WTC11 (cell line): ENCODE measurements around the gene BCL7A. TPM values are rescaled to one million over a fixed set of nuclear protein-coding genes. Genes with fewer than 3 reads are reported as not detected.
A peak's percentile ranks its signal among the peaks of the same experiment; 100 is the strongest.

ENCODE experiments used
- ATAC-seq: fragments of 200-7000 bp; cut with Tn5 transposase; 2 replicates; pipeline ENCODE4 v1.10.0; 2021; ENCODE audit warnings: mild to moderate bottlenecking, moderate library complexity
- CTCF ChIA-PET: fragments of 300-600 bp; sonication (Branson Sonifier 250); formaldehyde crosslinking; loops from one replicate; lab custom pipeline; 2021; ENCODE audit warnings: antibody characterized with exemption; lab: Charles Lee
- POLR2A ChIA-PET: fragments of 350-600 bp; sonication (Branson Sonifier 250); formaldehyde crosslinking; loops from one replicate; lab custom pipeline; 2021; ENCODE audit warnings: antibody characterized with exemption; lab: Charles Lee
- DNase-seq: peaks from one replicate; pipeline ENCODE4 v3.0.0; 2021; ENCODE audit warnings: low spot score
- H3K27ac Mint-ChIP-seq: 2 replicates; pipeline ENCODE4 v1.8.0; 2021; ENCODE audit warnings: mixed read lengths
- H3K27me3 Mint-ChIP-seq: 2 replicates; pipeline ENCODE4 v1.8.0; 2021; ENCODE audit warnings: low read depth, mild to moderate bottlenecking, moderate library complexity, mixed read lengths
- H3K36me3 Mint-ChIP-seq: 2 replicates; pipeline ENCODE4 v1.8.0; 2021; ENCODE audit warnings: mixed read lengths
- H3K4me1 Mint-ChIP-seq: 2 replicates; pipeline ENCODE4 v1.8.0; 2022; ENCODE audit warnings: mixed read lengths
- H3K4me3 Mint-ChIP-seq: 2 replicates; pipeline ENCODE4 v1.8.0; 2021; ENCODE audit warnings: mild to moderate bottlenecking, moderate library complexity, mixed read lengths
- H3K9me3 Mint-ChIP-seq: 2 replicates; pipeline ENCODE4 v1.8.0; 2021; ENCODE audit warnings: mixed read lengths
- GABPB1 ChIP-seq: sonication (generic); formaldehyde crosslinking; IDR thresholded peaks from 2 replicates; pipeline ENCODE4 v1.8.1; 2023; ENCODE audit warnings: mild to moderate bottlenecking, missing genetic modification reagents
- GRHL2 ChIP-seq: fragments of 250-450 bp; sonication (Bioruptor Pico); IDR thresholded peaks from 2 replicates; pipeline ENCODE4 v1.8.0; 2022; ENCODE audit warnings: mild to moderate bottlenecking, moderate library complexity; ENCODE audit not compliant: insufficient replicate concordance, severe bottlenecking
- IRF2 ChIP-seq: sonication (generic); formaldehyde crosslinking; IDR thresholded peaks from 2 replicates; pipeline ENCODE4 v1.8.0; 2022; ENCODE audit warnings: low read depth, missing genetic modification reagents, borderline replicate concordance
- KAT7 ChIP-seq: sonication (generic); formaldehyde crosslinking; IDR thresholded peaks from 2 replicates; pipeline ENCODE4 v1.8.1; 2023; ENCODE audit warnings: missing genetic modification reagents, mild to moderate bottlenecking, borderline replicate concordance
- MYBL2 ChIP-seq: sonication (generic); formaldehyde crosslinking; IDR thresholded peaks from 2 replicates; pipeline ENCODE4 v1.8.1; 2023; ENCODE audit warnings: mild to moderate bottlenecking, moderate library complexity, missing genetic modification reagents
- NR2C2 ChIP-seq: sonication (generic); formaldehyde crosslinking; IDR thresholded peaks from 2 replicates; pipeline ENCODE4 v1.8.0; 2022; ENCODE audit warnings: mild to moderate bottlenecking, missing genetic modification reagents
- RORB ChIP-seq: fragments of 250-450 bp; sonication (Bioruptor Pico); IDR thresholded peaks from 2 replicates; pipeline ENCODE4 v1.9.0; 2021; ENCODE audit warnings: mild to moderate bottlenecking
- SMAD3 ChIP-seq: sonication (generic); formaldehyde crosslinking; IDR thresholded peaks from 2 replicates; pipeline ENCODE4 v1.8.0; 2022; ENCODE audit warnings: missing genetic modification reagents, mild to moderate bottlenecking, borderline replicate concordance
- SMAD4 ChIP-seq: sonication (generic); formaldehyde crosslinking; IDR thresholded peaks from 2 replicates; pipeline ENCODE4 v1.8.0; 2022; ENCODE audit warnings: mild to moderate bottlenecking, missing genetic modification reagents
- SOX15 ChIP-seq: fragments of 250-450 bp; sonication (Bioruptor Pico); IDR thresholded peaks from 2 replicates; pipeline ENCODE4 v1.9.0; 2021; ENCODE audit warnings: mild to moderate bottlenecking
- STAT6 ChIP-seq: sonication (generic); formaldehyde crosslinking; conservative IDR thresholded peaks from 2 replicates; pipeline ENCODE4 v1.8.1; 2023; ENCODE audit warnings: mild to moderate bottlenecking, low read depth, missing genetic modification reagents, moderate library complexity
- ZNF121 ChIP-seq: sonication (generic); formaldehyde crosslinking; IDR thresholded peaks from 2 replicates; pipeline ENCODE4 v1.8.0; 2023; ENCODE audit warnings: missing genetic modification reagents
- ZNF396 ChIP-seq: fragments of 250-450 bp; sonication (Bioruptor Pico); IDR thresholded peaks from 2 replicates; pipeline ENCODE4 v1.8.0; 2021; ENCODE audit warnings: mild to moderate bottlenecking, moderate library complexity, borderline replicate concordance
- ZNF416 ChIP-seq: fragments of 250-450 bp; sonication (Bioruptor Pico); IDR thresholded peaks from 2 replicates; pipeline ENCODE4 v1.9.0; 2021; ENCODE audit warnings: mild to moderate bottlenecking, inconsistent platforms
- ZNF425 ChIP-seq: fragments of 250-450 bp; sonication (Bioruptor Pico); conservative IDR thresholded peaks from 2 replicates; pipeline ENCODE4 v1.9.0; 2021; ENCODE audit warnings: mild to moderate bottlenecking
- total RNA-seq: library from RNA; stranded (reverse); gene quantifications from 3 replicates; pipeline ENCODE4 v1.2.3, GENCODE V29; 2021
- TF ChIP-seq, protein P1 (sequence below): sonication (generic); formaldehyde crosslinking; IDR thresholded peaks from 2 replicates; pipeline ENCODE4 v1.8.0; 2023; ENCODE audit warnings: missing genetic modification reagents
- TF ChIP-seq, protein P2 (sequence below): sonication (generic); formaldehyde crosslinking; conservative IDR thresholded peaks from 2 replicates; pipeline ENCODE4 v1.8.1; 2022; ENCODE audit warnings: mild to moderate bottlenecking, missing genetic modification reagents
- TF ChIP-seq, protein P3 (sequence below): sonication (generic); formaldehyde crosslinking; IDR thresholded peaks from 2 replicates; pipeline ENCODE4 v1.8.1; 2022; ENCODE audit warnings: mild to moderate bottlenecking, missing genetic modification reagents, moderate library complexity, borderline replicate concordance

BCL7A gene
- total RNA-seq, 1 experiment from 2014 or later, result 19.7 TPM

DNA sequence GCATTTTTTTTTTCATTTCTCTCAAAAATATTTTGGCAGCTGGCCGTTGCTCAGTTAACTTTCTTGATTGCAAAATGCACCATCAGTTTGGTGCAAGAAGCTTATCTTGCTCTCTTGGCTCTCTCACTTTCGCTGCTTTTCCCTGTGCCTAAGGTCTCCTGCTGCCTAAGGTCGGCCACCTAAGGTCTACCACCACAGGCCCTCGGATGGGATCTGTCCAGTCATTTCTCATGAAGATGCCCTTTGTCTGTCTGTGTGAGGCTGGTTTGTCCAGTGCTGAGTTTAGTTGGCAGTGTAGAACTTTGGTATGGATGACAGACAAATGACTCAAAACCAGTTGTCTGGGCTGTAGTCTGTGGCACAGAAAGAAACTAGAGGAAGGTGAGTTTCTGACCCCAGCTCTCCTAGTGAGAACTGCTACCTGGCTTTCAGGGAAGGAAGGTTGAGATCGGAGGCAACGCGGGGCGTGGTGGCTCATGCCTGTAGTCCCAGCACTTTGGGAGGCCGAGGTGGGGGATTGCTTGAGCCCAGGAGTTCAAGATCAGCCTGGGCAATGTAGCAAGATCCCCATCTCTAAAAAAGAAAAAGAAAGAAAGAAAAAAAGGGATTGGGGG, 59.5 kb downstream of the BCL7A start:
- peaks cover 28% of the 10 kb centered on the region for H3K4me1 Mint-ChIP-seq
- no peak for TF ChIP-seq IRF2 (CRISPR knock-in tag)
- no peak for TF ChIP-seq ZNF416
- no peak for TF ChIP-seq MYBL2
- TF ChIP-seq GABPB1 (CRISPR knock-in tag), result no peak
- no peak for TF ChIP-seq ZNF425 (CRISPR knock-in tag)
- TF ChIP-seq, protein P1, sequence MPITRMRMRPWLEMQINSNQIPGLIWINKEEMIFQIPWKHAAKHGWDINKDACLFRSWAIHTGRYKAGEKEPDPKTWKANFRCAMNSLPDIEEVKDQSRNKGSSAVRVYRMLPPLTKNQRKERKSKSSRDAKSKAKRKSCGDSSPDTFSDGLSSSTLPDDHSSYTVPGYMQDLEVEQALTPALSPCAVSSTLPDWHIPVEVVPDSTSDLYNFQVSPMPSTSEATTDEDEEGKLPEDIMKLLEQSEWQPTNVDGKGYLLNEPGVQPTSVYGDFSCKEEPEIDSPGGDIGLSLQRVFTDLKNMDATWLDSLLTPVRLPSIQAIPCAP (CRISPR knock-in tag), result no peak
- TF ChIP-seq RORB, result no peak
- no peak for TF ChIP-seq ZNF396 (CRISPR knock-in tag)
- TF ChIP-seq SMAD3 (CRISPR knock-in tag), result no peak
- TF ChIP-seq STAT6, result no peak
- TF ChIP-seq KAT7 (CRISPR knock-in tag), result no peak
- TF ChIP-seq, all 79 proteins: peak for 0
- H3K36me3 Mint-ChIP-seq, result peaks cover 11% of the 10 kb centered on the region
- no peak for DNase-seq
- no peaks in the 10 kb centered on the region for H3K9me3 Mint-ChIP-seq
- H3K27ac Mint-ChIP-seq, result peak overlapping the region; percentile 34
- H3K27me3 Mint-ChIP-seq, result peaks cover 8% of the 10 kb centered on the region
- peak overlapping the region; percentile 87 for H3K4me3 Mint-ChIP-seq
- CTCF ChIA-PET, result interaction anchor here (1.1 to 3.4 kb wide), 5 partner anchors 18 to 163 kb away, joined by 3 to 14 read pairs (median 10); partner anchors contain the start of gene CFAP251
- POLR2A ChIA-PET, result interaction anchor here (0.6 to 1.6 kb wide), 2 partner anchors 17 to 43 kb away, joined by 4 read pairs; no protein-coding TSS in a partner anchor
- ATAC-seq, result no peak

DNA sequence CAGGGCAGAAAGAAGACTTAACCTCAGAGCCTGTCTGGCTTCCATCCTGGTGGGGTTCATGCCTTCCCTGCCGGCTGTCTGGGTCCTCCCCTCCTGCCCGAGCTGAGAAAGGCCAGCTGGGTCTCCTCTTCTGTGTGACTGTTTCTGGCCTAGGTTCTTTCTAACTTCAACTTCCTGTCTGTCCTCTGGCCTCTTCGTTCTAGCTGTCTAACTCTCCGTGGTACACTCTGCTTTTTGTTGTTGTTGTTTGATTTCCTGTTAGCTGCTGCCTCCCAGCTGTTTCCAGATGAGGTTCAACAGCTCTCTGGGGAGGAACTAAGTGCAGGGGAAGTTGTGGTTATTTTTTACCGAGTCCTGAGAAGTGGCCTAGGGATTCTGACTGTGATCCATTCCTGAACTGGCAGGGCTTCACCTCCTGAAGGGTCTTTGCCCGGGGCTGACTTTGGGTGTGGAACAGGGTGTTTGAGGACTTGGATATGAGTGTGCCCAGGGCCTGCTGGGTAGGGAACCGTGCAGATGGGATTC, 60.1 kb downstream of the BCL7A start:
- H3K27me3 Mint-ChIP-seq, result peaks cover 8% of the 10 kb centered on the region
- TF ChIP-seq, protein P2, sequence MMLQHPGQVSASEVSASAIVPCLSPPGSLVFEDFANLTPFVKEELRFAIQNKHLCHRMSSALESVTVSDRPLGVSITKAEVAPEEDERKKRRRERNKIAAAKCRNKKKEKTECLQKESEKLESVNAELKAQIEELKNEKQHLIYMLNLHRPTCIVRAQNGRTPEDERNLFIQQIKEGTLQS (CRISPR knock-in tag), result no peak
- TF ChIP-seq SMAD4 (CRISPR knock-in tag) (no peak), SOX15 (CRISPR knock-in tag) (no peak), MYBL2 (no peak), GRHL2 (CRISPR knock-in tag) (no peak), ZNF121 (CRISPR knock-in tag) (0 out of 2 replicates have a peak, but pooled peaks have one; percentile 25), NR2C2 (no peak), GABPB1 (CRISPR knock-in tag) (no peak)
- TF ChIP-seq, protein P3, sequence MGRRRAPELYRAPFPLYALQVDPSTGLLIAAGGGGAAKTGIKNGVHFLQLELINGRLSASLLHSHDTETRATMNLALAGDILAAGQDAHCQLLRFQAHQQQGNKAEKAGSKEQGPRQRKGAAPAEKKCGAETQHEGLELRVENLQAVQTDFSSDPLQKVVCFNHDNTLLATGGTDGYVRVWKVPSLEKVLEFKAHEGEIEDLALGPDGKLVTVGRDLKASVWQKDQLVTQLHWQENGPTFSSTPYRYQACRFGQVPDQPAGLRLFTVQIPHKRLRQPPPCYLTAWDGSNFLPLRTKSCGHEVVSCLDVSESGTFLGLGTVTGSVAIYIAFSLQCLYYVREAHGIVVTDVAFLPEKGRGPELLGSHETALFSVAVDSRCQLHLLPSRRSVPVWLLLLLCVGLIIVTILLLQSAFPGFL, result no peak
- ChIA-PET POLR2A (interaction anchor here (0.6 kb wide), 1 partner anchor 16 kb away, joined by 4 read pairs; no protein-coding TSS in a partner anchor), CTCF (interaction anchor here (2.2 kb wide), 2 partner anchors 19 to 41 kb away, joined by 10 to 14 read pairs; no protein-coding TSS in a partner anchor)
- H3K4me3 Mint-ChIP-seq, result peak overlapping the region; percentile 34
- peaks cover 28% of the 10 kb centered on the region for H3K4me1 Mint-ChIP-seq
- ATAC-seq (no peak), DNase-seq (no peak)
- H3K27ac Mint-ChIP-seq, result peak overlapping the region; percentile 85
- H3K36me3 Mint-ChIP-seq, result peaks cover 11% of the 10 kb centered on the region
- no peaks in the 10 kb centered on the region for H3K9me3 Mint-ChIP-seq
